SK-N-SH (cell line): ENCODE measurements around the gene GREM2. TPM values are rescaled to one million over a fixed set of nuclear protein-coding genes. Genes with fewer than 3 reads are reported as not detected.
A peak's percentile ranks its signal among the peaks of the same experiment; 100 is the strongest.

ENCODE experiments used
- CTCF ChIA-PET: fragments of 300-600, 350-600 bp; formaldehyde crosslinking; extraction: SDS; loops from one replicate; lab custom pipeline; 2021; lab: Yijun Ruan, JAX
- POLR2A ChIA-PET: fragments of 350-600 bp; sonication (Branson Sonifier 250); formaldehyde crosslinking; extraction: SDS; loops from one replicate; lab custom pipeline; 2020; ENCODE audit warnings: antibody characterized with exemption, inconsistent platforms; lab: Yijun Ruan, JAX
- DNase-seq: peaks from one replicate; pipeline ENCODE4 v3.0.0; 2012
- H2AFZ ChIP-seq: fragments of 200-600 bp; sonication (generic); 2 replicates; pipeline ENCODE4 v1.8.1; 2016; ENCODE audit warnings: antibody characterized with exemption, mild to moderate bottlenecking, low read depth
- H3F3A ChIP-seq: fragments of 200-600 bp; sonication (generic); replicated peaks from 2 replicates; pipeline ENCODE3; 2016; ENCODE audit warnings: antibody characterized with exemption, mild to moderate bottlenecking; ENCODE audit not compliant: insufficient read depth
- H3K27ac ChIP-seq, 2 experiments: fragments of 200-500 bp in 1 of 2; fragments of 200-600 bp in 1 of 2; sonication (Bioruptor generic) in 1 of 2; sonication (generic), shearing (Covaris generic) in 1 of 2; 2 replicates each; pipeline versions ENCODE4 v1.5.1 to v1.6.1; 2014 to 2016; ENCODE audit warnings: low read depth in 2 of 2, inconsistent platforms in 1 of 2, low read length in 1 of 2, mild to moderate bottlenecking in 1 of 2, mixed read lengths in 1 of 2
- H3K27me3 ChIP-seq: fragments of 200-600 bp; sonication (generic), shearing (Covaris generic); 2 replicates; pipeline ENCODE4 v1.6.1; 2016; ENCODE audit warnings: mixed run types; ENCODE audit not compliant: insufficient read depth
- H3K36me3 ChIP-seq, 2 experiments: fragments of 200-500 bp in 1 of 2; fragments of 200-600 bp in 1 of 2; sonication (Bioruptor generic) in 1 of 2; sonication (generic) in 1 of 2; replicated peaks in 1 of 2; 2 replicates each; pipeline versions ENCODE3 to v1.5.1; 2014 to 2016; ENCODE audit warnings: low read length in 1 of 2, mild to moderate bottlenecking in 1 of 2; ENCODE audit not compliant: insufficient read depth in 2 of 2, control insufficient read depth in 1 of 2
- H3K4me1 ChIP-seq, 2 experiments: fragments of 200-500 bp in 1 of 2; fragments of 200-600 bp in 1 of 2; sonication (Bioruptor generic) in 1 of 2; sonication (generic), shearing (Covaris generic) in 1 of 2; 2 replicates each; pipeline versions ENCODE4 v1.5.1 to v1.6.1; 2014 to 2016; ENCODE audit warnings: low read depth in 1 of 2, low read length in 1 of 2, mixed run types in 1 of 2; ENCODE audit not compliant: insufficient read depth in 2 of 2, control insufficient read depth in 1 of 2
- H3K4me2 ChIP-seq: fragments of 200-600 bp; sonication (generic), shearing (Covaris generic); 2 replicates; pipeline ENCODE4 v1.6.1; 2017; ENCODE audit warnings: mixed run types
- H3K4me3 ChIP-seq, 2 experiments: fragments of 200-500 bp in 1 of 2; fragments of 200-600 bp in 1 of 2; sonication (Bioruptor generic) in 1 of 2; sonication (generic), shearing (Covaris generic) in 1 of 2; 2 replicates each; pipeline versions ENCODE4 v1.5.1 to v1.8.1; 2014 to 2016; ENCODE audit warnings: low read depth in 2 of 2, inconsistent platforms in 1 of 2, low read length in 1 of 2, mild to moderate bottlenecking in 1 of 2, mixed read lengths in 1 of 2, moderate library complexity in 1 of 2
- H3K79me2 ChIP-seq: fragments of 200-600 bp; sonication (generic); 2 replicates; pipeline ENCODE4 v1.8.1; 2017; ENCODE audit warnings: mild to moderate bottlenecking; ENCODE audit not compliant: insufficient read depth
- H3K9ac ChIP-seq: fragments of 200-600 bp; sonication (generic); 2 replicates; pipeline ENCODE4 v1.6.1; 2017; ENCODE audit warnings: mixed run types
- H3K9me2 ChIP-seq: fragments of 200-600 bp; sonication (generic); 2 replicates; pipeline ENCODE4 v1.6.1; 2017; ENCODE audit warnings: mixed run types
- H3K9me3 ChIP-seq: fragments of 200-600 bp; sonication (generic); 2 replicates; pipeline ENCODE4 v1.6.1; 2017; ENCODE audit warnings: mixed run types, mild to moderate bottlenecking, moderate library complexity
- H4K20me1 ChIP-seq: fragments of 200-600 bp; sonication (generic); 2 replicates; pipeline ENCODE4 v1.6.1; 2017; ENCODE audit warnings: mild to moderate bottlenecking, mixed run types; ENCODE audit not compliant: insufficient read depth
- CHD2 ChIP-seq: fragments of 150-350 bp; IDR thresholded peaks from 2 replicates; pipeline ENCODE4 v1.6.1; 2018; ENCODE audit warnings: low read length; ENCODE audit not compliant: partially characterized antibody
- CTCF ChIP-seq: fragments of 200-600 bp; sonication (generic); IDR thresholded peaks from 2 replicates; pipeline ENCODE4 v1.6.1; 2017; ENCODE audit warnings: antibody characterized with exemption, mild to moderate bottlenecking, moderate library complexity
- ELF1 ChIP-seq: IDR thresholded peaks from 2 replicates; pipeline ENCODE4 v1.4.0; 2012
- EZH2phosphoT487 ChIP-seq: fragments of 200-600 bp; sonication (generic); IDR thresholded peaks from 2 replicates; pipeline ENCODE4 v1.6.1; 2017; ENCODE audit warnings: low read depth, mixed run types, mild to moderate bottlenecking, antibody characterized with exemption, moderate library complexity, borderline replicate concordance
- FOSL2 ChIP-seq: IDR thresholded peaks from 2 replicates; pipeline ENCODE4 v1.4.0; 2012; ENCODE audit warnings: low read depth, mild to moderate bottlenecking, moderate library complexity, borderline replicate concordance
- FOXM1 ChIP-seq: IDR thresholded peaks from 2 replicates; pipeline ENCODE4 v1.4.0; 2012; ENCODE audit warnings: low read depth, mild to moderate bottlenecking
- GABPA ChIP-seq: IDR thresholded peaks from 2 replicates; pipeline ENCODE4 v1.4.0; 2012; ENCODE audit warnings: low read depth, mild to moderate bottlenecking
- GATA2 ChIP-seq: sonication (generic); formaldehyde crosslinking; IDR thresholded peaks from 2 replicates; pipeline ENCODE4 v1.5.0; 2020; ENCODE audit warnings: mild to moderate bottlenecking, missing genetic modification reagents
- JUND ChIP-seq: IDR thresholded peaks from 2 replicates; pipeline ENCODE4 v1.4.0; 2012
- MAX ChIP-seq: IDR thresholded peaks from 2 replicates; pipeline ENCODE4 v1.4.0; 2012; ENCODE audit warnings: low read depth
- MXI1 ChIP-seq: IDR thresholded peaks from 2 replicates; pipeline ENCODE4 v1.6.1; 2012; ENCODE audit warnings: mild to moderate bottlenecking, low read depth, low read length, improper control_type of control experiment
- NFIC ChIP-seq: IDR thresholded peaks from 2 replicates; pipeline ENCODE4 v1.4.0; 2012; ENCODE audit warnings: borderline replicate concordance
- NRF1 ChIP-seq: IDR thresholded peaks from 2 replicates; pipeline ENCODE4 v1.6.1; 2012; ENCODE audit warnings: low read depth, mild to moderate bottlenecking, low read length
- RAD21 ChIP-seq: IDR thresholded peaks from 2 replicates; pipeline ENCODE4 v1.6.1; 2012; ENCODE audit warnings: mild to moderate bottlenecking, low read length
- RCOR1 ChIP-seq: fragments of 150-350 bp; IDR thresholded peaks from 2 replicates; pipeline ENCODE4 v1.6.1; 2017; ENCODE audit warnings: antibody characterized with exemption, low read length
- REST ChIP-seq: IDR thresholded peaks from 2 replicates; pipeline ENCODE4 v1.6.1; 2012; ENCODE audit warnings: mild to moderate bottlenecking, low read depth, low read length, moderate library complexity
- RFX5 ChIP-seq: IDR thresholded peaks from 2 replicates; pipeline ENCODE4 v1.6.1; 2012; ENCODE audit warnings: mild to moderate bottlenecking, improper control_type of control experiment, low read length
- RXRA ChIP-seq: IDR thresholded peaks from 2 replicates; pipeline ENCODE4 v1.4.0; 2012; ENCODE audit warnings: low read depth, mild to moderate bottlenecking, borderline replicate concordance
- SMC3 ChIP-seq: IDR thresholded peaks from 2 replicates; pipeline ENCODE4 v1.6.1; 2012; ENCODE audit warnings: low read depth, low read length, improper control_type of control experiment
- TCF12 ChIP-seq: IDR thresholded peaks from 2 replicates; pipeline ENCODE4 v1.4.0; 2012
- TEAD4 ChIP-seq: IDR thresholded peaks from 2 replicates; pipeline ENCODE4 v1.4.0; 2012; ENCODE audit warnings: mild to moderate bottlenecking, borderline replicate concordance; ENCODE audit not compliant: insufficient read depth
- USF2 ChIP-seq: fragments of 150-350 bp; IDR thresholded peaks from 2 replicates; pipeline ENCODE4 v1.6.1; 2017; ENCODE audit warnings: antibody characterized with exemption, low read length, low read depth, borderline replicate concordance
- ZBTB33 ChIP-seq: IDR thresholded peaks from 2 replicates; pipeline ENCODE4 v1.4.0; 2012; ENCODE audit warnings: low read depth, borderline replicate concordance
- WGBS: methylation state at CpG from one replicate; pipeline ENCODE4 v1.1.6; 2017; ENCODE audit warnings: low lambda C conversion rate; 5-methylcytosine and 5-hydroxymethylcytosine counted together
- polyA plus RNA-seq, 3 experiments: library from polyadenylated mRNA; depleted of rRNA; stranded (reverse); fragments of >200 nt; gene quantifications; 2 replicates each; pipeline ENCODE4 v1.2.3, GENCODE V29; 2012
- TF ChIP-seq, protein P1 (sequence below): IDR thresholded peaks from 2 replicates; pipeline ENCODE4 v1.4.0; 2012; ENCODE audit warnings: low read depth, borderline replicate concordance

The GREM2 gene
- polyA plus RNA-seq, 1 of the 3 experiments (the other 2 are of a cell fraction): 0.94 TPM

GRCh38 chr1:240555524-240555923 lies 56.4 kb downstream of the GREM2 start:
- Histone ChIP-seq H3K27me3 (no peaks in the 10 kb centered on the region), H4K20me1 (no peaks in the 10 kb centered on the region), H3K4me1 (peaks cover 0 to 5% of the 10 kb centered on the region in 2 experiments; a peak in 2 of 4 replicates), H2AFZ (no peak overlapping the region), H3K9ac (no peak overlapping the region), H3K27ac (peak overlapping the region; percentile 27 to 85), H3K36me3 (no peaks in the 10 kb centered on the region), H3F3A (peaks cover 4% of the 10 kb centered on the region), H3K9me2 (no peaks in the 10 kb centered on the region), H3K4me3 (no peak overlapping the region), H3K9me3 (no peaks in the 10 kb centered on the region), H3K4me2 (peak overlapping the region; percentile 13; the same call in 1 of the 2 replicates), H3K79me2 (no peaks in the 10 kb centered on the region)
- ChIA-PET CTCF (interaction anchor here (0.6 to 1.1 kb wide), 2 partner anchors 47 to 48 kb away, joined by 4 read pairs; no protein-coding TSS in a partner anchor), POLR2A (no interaction called here)
- no peak for DNase-seq
- 32% methylated on average over 2 of the region's 2 CpGs for WGBS
- TF ChIP-seq ZBTB33: no peak
- no peak for TF ChIP-seq CTCF
- TF ChIP-seq EZH2phosphoT487: no peak
- peak; percentile 53; the same call in 1 of the 2 replicates for TF ChIP-seq FOSL2
- TF ChIP-seq JUND: peak; percentile 49; the same call in 1 of the 2 replicates
- TF ChIP-seq RCOR1: no peak
- TF ChIP-seq REST: no peak
- TF ChIP-seq MAX: no peak
- TF ChIP-seq MXI1: no peak
- peak; percentile 65; the same call in 1 of the 2 replicates for TF ChIP-seq NFIC
- no peak for TF ChIP-seq RFX5
- TF ChIP-seq RAD21: no peak
- 0 out of 2 replicates have a peak, but pooled peaks have one; percentile 63 for TF ChIP-seq TEAD4
- TF ChIP-seq GABPA: no peak
- peak; percentile 48; the same call in 1 of the 2 replicates for TF ChIP-seq FOXM1
- no peak for TF ChIP-seq USF2
- TF ChIP-seq ELF1: no peak
- no peak for TF ChIP-seq CHD2
- no peak for TF ChIP-seq RXRA
- no peak for TF ChIP-seq SMC3
- TF ChIP-seq NRF1: no peak
- TF ChIP-seq TCF12: peak; percentile 82; the same call in 1 of the 2 replicates
- TF ChIP-seq GATA2 (CRISPR knock-in tag): no peak
- TF ChIP-seq, protein P1, sequence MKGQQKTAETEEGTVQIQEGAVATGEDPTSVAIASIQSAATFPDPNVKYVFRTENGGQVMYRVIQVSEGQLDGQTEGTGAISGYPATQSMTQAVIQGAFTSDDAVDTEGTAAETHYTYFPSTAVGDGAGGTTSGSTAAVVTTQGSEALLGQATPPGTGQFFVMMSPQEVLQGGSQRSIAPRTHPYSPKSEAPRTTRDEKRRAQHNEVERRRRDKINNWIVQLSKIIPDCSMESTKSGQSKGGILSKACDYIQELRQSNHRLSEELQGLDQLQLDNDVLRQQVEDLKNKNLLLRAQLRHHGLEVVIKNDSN: no peak
